Measurements from ENCODE around the gene TTC7B.

Gene TTC7B

DNA sequence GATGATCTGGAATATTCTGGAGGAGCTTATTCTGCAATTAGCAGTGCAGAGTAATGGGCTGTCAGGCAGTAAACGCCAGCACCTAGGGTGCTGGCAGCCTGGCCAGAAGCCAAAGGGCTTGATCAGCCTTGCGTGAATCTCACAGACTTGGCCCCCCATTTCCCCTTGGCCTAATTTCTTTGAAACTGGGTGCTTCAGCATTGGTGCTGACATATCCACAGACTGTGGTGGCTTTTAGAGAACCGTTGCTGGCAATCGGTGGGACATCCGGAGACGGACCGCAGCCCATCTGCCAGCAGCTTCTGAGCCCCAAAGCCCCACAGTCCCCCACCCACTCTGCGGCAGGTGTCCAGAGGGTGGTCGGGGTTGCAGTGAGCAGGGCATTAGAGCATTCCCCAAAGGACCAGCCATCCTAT, 262.3 kb downstream of the TTC7B start:
- FAIRE-seq = no peak
- no peak for DNase-seq (ENCODE audit: insufficient read length, low spot score)

DNA sequence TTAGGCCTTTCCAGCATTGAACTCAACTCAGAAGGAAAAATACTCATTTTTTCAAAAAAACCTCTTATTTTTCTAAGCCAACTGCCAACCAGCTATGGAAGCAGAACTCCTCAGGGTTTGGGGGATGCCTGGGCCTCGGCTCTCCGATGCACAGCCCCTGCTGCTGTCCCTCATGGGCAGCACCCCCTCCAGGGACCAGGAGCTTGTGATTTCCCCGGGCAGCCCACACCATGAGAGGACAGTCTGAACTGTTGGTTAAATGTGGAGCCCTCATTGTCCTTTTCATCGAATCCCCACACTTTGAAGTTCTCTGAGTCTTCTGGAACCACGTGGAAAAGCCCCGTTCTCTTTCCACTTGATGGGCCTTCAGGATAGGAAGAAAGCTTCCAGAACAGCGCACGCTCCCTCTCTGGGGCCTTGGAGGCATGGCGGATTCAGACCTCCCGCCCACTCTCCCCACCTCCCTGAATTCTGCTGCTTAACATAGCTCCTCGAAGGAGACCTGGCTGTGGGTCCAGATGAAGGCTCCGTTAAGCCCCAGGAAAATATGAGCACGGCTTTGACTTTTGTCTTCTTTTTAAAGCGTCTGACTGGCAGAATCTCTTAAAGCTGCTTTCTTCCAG, 262.8 kb downstream of the TTC7B start:
- DNase-seq (ENCODE audit: insufficient read length, low spot score) (no peak), FAIRE-seq (no peak)

DNA sequence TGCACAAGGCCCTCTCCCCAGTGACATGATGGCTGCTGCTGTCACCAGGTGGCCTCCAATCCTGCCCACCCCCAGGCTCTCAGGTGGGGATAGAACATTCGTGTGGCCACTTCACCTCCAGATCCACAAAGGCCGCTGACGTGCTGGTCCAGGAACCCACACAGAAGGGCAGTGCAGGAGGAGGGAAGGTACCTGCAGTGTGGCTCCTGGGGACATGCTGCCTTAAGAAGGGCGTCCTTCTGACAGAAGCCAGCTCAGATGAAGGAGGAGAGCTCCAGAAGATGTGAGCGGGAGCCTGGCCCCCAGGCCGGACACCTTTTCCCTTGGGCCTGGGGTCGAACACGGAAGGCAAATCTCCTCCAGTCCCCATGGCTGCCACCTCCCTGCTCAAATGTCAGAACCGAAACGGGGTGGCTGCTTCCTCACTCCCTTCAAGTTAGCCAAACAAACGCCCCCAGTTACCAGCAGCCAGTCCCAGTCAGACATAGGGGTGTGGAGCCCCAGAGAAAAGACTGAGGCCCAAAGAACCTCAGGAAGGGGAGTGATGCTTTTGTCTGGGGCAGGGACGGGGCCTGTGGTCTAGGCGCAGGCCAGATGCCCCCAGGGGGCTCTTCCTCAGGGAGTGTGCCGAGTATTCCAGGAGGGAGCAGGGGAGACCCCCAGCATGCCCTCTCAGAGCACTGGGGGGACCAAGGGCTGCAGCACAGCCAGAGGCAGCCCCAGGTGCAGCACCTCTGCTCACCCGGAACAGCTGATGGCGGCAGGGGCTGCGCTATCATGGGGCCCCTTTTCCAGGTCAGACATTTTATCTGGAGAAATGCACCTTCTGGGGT, 263.5 kb downstream of the TTC7B start:
- DNase-seq (ENCODE audit: insufficient read length, low spot score) = no peak
- no peak for FAIRE-seq

DNA sequence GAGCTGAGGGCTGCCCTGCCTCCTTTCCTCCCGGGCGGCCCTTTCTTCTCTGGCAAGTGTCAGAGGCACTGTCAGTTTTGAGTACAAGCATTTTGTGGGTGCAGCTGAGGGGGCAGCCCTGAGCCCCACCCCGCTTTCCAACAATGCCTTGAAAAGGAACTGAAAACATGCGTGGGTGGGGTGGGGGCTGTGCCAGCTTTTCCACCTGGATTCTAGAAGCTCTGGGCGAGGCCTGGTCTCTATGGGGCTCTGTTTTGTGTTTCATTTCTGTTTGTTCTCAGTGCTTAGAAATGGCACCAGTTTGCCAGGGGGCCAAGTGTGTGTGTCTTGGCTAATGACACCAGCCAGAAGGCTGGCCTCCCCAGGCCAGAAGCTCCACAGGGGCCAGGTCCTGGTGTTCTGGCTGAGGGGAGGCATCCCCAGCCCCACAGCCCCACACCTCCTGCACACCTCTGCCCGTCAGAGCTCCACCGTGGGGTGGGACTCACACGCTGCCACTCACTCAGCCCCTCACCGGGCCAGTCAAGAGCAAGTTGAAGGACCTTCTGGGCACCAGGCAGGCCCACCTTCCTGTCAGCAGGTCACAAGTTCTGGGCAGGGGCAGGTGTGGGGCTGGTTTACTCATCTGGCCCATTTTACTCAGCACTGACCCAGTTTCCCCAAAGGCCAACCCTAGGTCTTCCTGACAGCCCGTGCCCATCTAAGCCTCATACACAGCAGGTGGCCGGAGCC, 264.3 kb downstream of the TTC7B start:
- no peak for FAIRE-seq
- DNase-seq (ENCODE audit: insufficient read length, low spot score) = no peak

DNA sequence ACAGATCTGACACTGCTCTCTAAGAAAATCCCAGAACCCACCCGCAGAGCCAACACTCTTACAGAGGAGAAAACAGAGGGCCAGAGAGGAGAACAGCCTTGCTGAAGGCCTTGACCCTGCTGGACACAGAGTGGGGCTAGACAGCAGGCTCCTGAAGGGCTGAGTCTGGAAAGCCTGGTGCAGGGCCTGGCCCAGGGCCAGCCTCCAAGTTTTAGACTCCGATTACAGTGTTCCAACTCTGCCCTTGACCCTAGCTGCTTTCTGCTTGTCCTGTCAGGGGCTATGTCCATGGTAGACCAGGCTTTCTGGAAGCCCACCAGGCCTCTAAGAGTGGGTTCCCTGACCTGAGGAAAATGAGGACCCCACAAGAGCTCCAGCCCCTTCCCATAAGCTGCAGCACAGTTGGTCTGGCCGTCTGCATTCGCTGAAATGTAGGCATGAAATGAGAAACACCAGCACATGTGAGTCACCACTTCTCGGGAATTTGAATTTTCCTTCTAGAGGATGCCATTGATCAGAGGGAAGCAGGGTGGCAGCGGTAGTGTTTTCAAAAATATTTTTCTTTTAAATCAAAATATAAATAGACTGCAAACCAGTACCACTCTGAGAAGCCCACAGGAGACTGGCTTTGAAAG, 265.0 kb downstream of the TTC7B start:
- FAIRE-seq (no peak), DNase-seq (ENCODE audit: insufficient read length, low spot score) (no peak)

DNA sequence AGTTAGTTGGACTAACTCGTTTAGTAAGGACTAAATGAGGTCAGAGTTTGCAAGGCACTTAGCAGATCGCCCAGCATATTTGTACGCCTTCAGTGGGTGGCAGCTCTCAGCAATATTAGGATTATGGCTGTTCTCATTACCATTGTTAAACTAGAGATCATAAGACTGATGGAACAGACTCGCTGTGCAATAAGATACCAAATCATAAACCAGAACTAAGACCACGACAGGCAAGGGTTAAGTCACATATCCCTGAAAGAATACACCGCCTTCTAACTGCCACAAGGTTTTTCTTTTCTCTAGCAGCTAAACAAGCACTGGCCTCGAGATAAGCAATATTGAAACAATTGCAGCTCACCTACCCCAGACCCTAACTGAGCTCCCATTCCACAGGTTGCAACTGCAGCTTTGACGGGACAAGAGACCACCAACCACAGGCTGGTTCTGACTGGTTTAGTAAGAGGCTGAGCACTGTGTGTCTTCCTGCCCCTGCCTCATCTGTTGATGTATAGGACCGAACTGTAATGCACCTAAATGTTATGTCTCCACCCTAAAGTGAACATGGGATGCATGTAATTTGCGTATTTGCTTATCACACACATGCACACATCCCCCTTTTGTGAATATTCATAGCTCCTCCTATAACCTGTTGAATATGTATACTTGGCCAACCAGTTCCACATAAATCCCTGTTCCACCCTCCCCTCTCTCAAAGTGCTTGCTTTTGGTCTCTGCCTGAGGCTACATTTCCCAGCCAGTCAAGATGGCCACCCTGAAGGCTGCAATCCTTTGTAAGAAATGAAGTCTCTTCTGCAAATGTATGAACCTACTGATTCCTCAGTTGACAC, 266.2 kb downstream of the TTC7B start:
- no peak for FAIRE-seq

DNA sequence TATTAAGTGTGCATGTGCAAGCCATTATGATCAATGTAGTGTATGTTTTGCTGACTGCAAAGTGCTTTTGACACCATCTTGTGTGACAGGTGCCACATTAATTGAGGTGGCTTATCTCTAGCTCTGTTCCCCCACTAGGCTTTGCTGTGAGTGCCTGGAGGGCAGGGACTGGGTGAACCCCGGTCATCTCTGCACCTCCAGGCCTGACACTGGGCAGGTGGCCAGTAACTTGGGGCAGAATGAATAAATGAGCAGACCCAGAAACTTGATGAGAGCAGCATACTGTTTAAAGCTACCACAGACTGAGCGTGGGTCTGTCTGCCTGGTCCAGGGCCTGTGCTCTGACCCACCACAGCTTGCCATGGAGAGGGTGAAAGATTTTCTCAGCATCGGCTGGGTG, 267.8 kb downstream of the TTC7B start:
- no peak for FAIRE-seq
- DNase-seq (ENCODE audit: insufficient read length, low spot score) = no peak

More for the DNA sequence above, 266.2 kb downstream of the TTC7B start:
- DNase-seq (ENCODE audit: insufficient read length, low spot score) = no peak

DNA sequence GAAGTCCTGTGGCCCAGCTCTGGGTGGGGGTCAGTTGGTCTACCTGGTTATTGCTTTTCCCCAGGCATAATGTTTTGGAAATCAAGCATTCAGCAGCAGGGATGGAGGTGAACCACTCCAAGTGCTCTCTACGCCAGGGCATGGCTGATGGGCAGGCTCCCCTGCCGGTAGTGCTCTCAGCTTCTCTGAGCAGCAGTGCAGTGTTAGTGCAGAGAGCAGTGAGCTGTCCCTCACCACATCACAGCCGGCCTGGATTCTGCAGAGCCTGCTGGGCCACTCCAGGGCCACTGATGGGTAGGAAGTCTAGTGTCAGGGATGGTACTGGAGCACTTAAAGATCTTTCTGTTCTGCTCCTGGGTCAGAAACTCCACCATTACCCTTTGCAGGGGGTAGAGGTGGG, 268.3 kb downstream of the TTC7B start:
- DNase-seq (ENCODE audit: insufficient read length, low spot score) (no peak), FAIRE-seq (no peak)

DNA sequence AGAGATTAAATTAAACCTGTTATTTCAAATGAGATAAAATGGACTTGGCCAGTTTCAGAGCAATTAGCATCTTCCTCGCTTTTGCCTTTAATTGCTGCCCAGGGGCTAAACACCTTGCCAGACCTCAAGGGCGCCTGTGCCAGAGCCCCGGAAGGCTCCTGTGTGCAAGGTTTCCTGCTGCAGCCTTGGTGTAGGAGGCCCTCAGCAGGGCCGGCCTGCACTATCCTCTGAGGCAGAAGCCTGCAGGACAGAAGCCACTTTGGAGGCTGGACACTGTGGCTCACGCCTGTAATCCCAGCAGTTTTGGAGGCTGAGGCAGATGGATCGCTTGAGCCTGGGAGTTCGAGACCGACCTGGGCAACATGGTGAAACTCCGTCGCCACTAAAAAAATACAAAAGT, 269.0 kb downstream of the TTC7B start:
- DNase-seq (ENCODE audit: insufficient read length, low spot score) (no peak), FAIRE-seq (no peak)

DNA sequence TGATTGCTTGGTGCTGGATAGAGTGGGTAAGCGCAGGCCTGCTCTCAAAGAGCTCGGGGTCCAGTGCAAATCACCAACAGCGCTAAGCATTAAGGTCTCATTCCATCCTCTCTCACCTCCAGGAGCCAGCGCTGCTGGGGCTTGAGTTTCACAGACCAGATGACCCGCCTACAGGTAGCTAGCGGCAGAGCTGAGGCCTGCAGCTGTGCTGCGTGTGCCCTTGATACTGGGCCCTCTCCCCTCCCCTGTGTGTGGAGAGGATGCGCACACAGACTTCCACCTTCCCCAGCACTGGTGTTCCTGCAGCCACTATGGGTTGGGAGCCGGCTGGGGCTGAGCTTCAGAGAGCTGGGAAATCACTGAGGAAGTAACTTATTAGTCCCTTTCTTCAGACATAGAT, 269.5 kb downstream of the TTC7B start:
- no peak for DNase-seq (ENCODE audit: insufficient read length, low spot score)
- no peak for FAIRE-seq

DNA sequence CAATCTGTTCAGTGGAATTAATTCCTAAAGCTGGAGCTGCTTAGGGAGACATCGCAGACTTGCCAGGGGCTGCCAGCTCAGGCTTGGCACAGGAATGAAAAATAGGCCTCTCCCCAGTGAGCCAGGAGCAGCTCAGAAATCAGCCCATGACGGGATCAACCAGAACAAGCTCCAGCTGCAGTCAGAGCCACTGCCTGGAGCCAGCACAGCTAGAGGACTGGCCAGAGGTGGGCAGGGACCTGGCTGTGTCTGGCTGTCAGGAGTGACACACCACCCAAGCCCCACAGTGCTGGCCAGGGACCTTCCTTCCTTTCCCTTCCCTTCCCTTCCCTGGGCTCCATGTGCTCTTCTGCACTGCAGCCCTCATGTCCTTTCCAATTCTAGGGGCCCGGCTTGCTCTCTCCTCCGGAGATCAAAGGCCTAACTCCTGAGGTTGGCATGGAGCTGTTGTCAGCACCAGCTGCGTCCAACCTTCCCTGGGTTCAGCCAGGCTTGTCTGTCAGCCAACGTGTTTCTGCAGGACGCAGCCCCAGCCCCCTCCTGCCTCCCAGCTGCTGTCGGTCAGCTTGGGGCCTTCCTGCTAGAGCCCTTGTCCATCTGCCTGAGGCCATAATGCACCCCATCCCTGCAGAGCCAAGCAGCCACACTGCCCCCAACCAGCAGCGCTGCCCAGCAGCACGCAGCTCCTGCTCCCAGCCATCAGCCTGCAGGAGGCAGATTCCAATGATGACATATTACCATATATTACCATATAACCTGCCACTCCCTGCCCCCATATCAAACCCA, 270.1 kb downstream of the TTC7B start:
- FAIRE-seq (no peak), DNase-seq (ENCODE audit: insufficient read length, low spot score) (no peak)

DNA sequence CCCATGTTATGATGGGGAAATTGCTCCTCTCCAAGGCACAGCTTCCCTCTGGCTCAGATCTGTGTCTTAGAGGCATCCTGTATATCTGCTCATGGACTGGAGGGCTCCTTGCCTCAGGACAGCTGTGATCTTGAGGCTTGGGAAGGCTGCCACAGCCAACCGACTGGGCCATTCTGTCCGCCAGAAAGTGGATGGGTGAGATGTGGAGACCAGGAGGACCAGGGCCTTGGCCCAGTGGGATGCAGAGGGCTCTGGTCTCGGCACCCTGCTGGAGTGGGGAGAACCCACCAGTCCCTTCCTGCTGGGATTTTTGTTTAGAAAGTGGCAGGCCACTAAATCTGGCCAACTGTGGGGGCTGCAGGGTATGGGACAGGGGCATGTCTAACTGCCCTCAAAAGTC, 270.8 kb downstream of the TTC7B start:
- DNase-seq (ENCODE audit: insufficient read length, low spot score) (no peak), FAIRE-seq (no peak)

DNA sequence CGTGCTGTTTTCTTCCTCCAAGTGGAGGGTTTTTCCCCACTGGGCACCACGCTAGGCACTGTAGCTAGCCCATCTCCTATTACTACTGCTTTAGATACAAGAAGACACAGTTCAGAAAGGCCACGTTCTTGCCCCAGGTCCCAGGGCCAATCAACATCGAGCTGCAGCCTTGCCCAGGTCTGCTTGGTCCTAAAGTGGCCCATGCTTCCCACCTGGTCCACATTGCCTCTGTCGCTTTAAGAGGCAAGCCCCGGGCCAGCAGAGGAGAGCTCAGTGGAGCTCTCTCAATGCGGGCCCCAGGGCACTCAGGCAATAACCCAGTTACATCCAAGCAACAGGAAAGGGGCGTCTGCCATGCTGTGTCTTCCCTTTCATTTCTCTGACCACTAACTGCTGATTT, 271.3 kb downstream of the TTC7B start:
- no peak for FAIRE-seq
- DNase-seq (ENCODE audit: insufficient read length, low spot score) = no peak

DNA sequence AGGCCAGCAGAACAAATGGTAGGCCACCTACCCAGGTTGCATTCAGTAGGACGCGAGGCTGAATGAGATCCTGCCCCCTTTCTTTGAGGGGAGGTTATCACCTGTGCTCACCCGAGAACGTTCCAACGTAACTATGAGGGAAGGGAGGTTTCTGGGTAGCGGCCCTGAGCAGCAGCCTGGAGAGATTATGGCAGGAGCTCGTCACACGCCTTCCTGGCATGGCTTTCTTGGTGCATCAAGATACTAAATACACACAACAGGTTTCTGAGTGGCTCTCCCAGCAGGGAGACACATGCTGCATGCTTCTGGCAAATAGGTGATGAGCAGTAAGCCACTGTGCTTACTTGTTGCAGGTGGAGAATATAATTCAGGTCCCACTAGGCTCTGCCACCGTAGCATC, 271.7 kb downstream of the TTC7B start:
- DNase-seq (ENCODE audit: insufficient read length, low spot score) (no peak), FAIRE-seq (no peak)

DNA sequence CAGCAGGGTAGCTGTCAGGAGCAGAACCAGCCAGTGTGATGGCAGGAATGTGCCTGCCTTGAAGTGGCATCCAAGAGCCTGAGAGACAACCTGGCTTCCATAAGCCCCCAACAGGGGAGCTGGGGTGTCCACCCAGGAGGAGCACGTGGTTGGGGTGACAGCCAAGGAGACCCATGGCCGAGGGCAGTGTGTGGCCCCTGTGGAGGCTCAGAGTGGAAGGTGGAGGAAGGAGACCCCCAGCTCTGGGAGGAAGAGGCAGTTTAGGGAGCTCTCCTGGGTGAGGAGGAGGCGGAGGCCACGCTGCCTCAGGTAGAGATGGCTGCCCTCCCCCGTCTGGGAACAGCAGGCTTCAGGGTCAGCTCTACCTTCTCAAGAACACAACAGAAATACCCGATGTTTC, 272.4 kb downstream of the TTC7B start:
- no peak for DNase-seq (ENCODE audit: insufficient read length, low spot score)
- no peak for FAIRE-seq

DNA sequence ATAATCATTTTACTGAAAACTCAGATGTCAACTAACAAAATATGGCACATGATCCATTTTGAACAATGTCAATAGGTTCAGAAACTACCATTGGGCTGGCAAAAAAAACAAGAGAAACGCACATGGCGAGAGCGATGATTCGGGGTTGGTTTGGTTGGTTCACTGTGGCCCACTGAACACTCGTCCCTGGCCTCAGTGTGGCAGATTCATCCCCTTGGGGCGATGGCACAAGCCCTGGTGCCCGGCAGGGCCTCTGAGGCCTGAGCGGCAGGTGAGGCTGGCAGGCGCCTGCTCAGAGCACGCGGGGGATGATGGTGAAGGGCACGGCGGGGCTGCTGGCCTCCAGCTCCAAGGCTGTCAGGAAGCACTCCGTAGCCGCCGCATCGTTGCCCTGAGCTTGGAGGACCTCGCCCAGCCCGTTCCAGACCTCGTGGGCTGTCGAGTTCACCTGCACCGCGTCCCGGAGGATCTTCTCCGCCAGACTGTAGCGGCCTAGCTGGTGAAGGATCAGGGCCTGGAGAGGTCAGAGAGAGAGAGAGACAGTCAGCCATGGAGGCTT, 275.1 kb downstream of the TTC7B start:
- DNase-seq (ENCODE audit: insufficient read length, low spot score) (no peak), FAIRE-seq (no peak)

DNA sequence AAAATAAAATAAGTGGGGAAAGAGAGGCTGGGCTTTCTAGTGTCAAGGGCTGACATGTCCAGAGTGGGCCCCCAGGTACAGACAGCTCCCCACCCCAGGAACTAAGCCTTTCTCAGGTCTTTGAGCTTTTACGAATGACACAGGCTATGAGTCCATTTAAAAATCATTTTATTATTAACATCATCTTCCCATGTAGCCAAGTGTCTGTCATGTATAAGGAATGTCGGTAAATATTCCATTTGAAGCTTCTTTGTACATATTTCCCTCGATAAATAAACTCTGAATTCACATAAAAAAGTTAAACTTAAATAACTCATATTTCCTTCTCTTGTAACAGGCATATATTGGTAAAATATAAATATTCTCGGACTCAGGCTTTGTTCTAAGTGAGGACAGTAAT, 275.8 kb downstream of the TTC7B start:
- no peak for DNase-seq (ENCODE audit: insufficient read length, low spot score)
- FAIRE-seq = no peak

DNA sequence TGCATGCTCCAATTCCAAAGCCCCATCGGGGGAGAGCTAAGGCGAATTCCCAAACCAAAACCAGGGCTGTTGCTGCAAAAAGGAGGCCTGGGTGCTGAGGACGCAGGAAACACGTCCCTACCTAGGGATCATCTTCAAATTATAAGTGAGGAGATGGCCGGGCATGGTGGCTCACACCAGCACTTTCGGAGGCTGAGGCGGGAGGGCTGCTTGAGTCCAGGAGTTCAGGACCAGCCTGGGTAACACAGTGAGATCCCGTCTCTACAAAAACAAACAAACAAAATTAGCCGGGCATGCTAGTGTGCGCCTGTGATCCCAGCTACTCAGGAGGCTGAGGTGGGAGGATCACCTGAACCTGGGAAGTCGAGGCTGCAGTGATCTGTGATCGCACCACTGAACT, 276.2 kb downstream of the TTC7B start:
- no peak for DNase-seq (ENCODE audit: insufficient read length, low spot score)
- FAIRE-seq = no peak

DNA sequence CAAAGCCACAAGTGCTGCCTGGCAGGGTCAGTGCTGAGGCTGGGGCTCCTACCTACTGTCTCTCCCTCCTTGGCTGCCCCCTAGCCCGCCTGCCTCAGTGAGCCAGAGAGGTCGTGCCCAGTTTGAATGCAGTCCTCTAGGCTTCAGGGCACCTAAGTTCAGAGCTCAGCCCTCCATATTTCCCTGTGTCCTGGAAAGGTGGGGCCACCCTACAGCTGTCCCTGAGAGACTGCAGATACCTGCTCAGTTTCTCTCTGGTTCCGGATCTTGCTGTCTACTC, 276.8 kb downstream of the TTC7B start:
- no peak for DNase-seq (ENCODE audit: insufficient read length, low spot score)
- no peak for FAIRE-seq
